Activated T-cell treated with anti-CD3 and anti-CD28 coated beads for 1 hour (primary cell): ENCODE measurements around the gene KIAA1671.

ENCODE experiments used
- DNase-seq: peaks from one replicate; pipeline ENCODE4 v3.0.0-alpha.2; 2020; ENCODE audit warnings: low read depth

The KIAA1671 gene

GRCh38 chr22:25094579-25094978 lies 142.1 kb downstream of the KIAA1671 start:
- no peak for DNase-seq

DNA sequence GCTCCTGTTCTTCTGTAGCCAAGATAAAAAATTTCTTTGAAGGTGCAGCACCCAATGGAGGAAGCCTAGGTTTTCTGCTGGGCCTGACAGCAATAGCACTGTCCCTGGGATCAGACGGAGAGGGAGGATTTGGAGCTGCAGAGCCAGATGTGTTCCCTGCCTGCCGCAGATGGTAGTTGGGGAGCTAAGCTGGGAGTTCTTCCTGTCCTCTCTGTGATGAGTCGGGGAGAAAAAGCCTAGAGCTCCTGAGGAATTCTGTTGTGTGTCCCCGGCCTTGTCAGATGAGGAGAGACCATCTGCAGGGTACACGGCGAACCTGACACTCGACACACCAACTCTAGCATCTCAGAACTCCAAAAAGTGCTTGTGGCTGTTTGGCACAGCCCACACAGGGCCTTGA lies 143.4 kb downstream of the KIAA1671 start:
- DNase-seq, result no peak

DNA sequence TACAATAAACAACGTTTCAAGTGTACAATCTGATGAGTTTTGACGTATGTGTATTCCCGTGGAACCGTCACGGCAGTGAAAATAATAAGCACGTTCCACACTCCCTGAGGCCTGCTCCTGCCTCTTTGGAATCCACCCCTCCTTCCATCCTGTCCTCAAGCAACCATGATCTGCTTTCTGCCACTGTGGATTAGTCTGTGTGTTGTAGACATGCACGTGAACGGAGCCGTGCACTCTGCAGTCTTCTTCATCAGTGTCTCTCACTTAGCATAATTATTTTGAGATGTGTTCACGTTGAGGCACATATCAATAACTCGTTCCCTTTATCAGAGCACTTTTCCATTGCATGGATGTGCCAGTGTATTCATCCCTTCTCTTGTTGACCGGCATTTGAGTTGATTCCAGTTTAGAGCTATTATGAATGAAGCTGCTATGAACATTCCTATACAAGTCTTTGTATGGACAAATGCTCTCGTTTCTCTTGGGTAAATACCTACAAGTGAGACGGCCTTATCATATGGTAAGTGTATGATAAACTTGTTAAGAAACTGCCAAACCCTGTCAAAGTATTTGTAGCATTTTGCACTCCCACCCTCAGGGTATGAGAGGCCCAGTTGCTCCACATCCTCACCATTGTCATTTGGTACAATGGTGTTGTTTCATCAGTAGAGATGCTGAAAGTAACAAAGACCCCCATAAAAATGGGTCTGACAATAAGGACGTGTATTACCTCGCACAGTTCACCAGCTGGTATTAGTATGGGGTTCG lies 144.3 kb downstream of the KIAA1671 start:
- DNase-seq, result no peak

GRCh38 chr22:25098445-25099081 lies 146.0 kb downstream of the KIAA1671 start:
- DNase-seq, result no peak

DNA sequence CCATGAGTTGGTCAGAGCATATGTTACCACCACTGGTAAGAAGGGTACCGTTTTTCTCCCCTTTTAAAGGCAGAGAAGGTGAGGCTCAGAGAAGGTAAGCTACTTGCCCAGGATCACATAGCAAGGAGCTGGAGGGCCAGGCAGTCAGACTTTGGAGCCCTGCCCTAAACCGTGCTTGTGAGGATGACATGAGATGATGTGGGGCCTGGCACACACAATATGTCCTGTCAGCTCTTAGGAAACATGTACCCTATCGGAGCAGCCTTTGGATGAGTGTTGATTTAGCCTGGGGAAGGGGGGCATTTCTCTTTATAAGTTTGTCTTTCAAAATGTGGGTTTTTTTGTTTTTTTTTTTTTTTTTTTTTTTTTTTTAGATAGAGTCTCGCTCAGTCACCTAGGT lies 146.7 kb downstream of the KIAA1671 start:
- no peak for DNase-seq

GRCh38 chr22:25100402-25100801 lies 147.9 kb downstream of the KIAA1671 start:
- no peak for DNase-seq

GRCh38 chr22:25100948-25101347 lies 148.4 kb downstream of the KIAA1671 start:
- DNase-seq, result no peak

DNA sequence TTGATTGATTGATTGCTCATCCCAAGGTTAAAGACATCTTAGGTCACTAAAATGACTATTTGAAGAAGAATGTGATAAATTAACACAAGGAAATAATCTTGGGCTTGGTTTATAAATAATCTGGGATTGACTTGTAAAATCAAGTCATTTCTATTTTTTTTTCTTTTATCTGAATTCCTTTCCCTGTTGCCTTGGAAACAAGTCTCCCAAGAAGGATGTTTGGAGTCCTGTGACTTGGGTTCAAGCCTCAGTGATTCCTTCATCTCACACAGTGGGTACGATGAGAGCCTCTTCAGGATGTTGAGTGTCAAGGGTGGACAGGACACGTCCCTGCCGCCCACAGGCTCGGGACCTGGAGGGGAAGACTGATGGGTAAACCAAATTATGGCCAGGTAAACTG lies 149.0 kb downstream of the KIAA1671 start:
- DNase-seq, result no peak

GRCh38 chr22:25101986-25102385 lies 149.5 kb downstream of the KIAA1671 start:
- DNase-seq, result no peak

DNA sequence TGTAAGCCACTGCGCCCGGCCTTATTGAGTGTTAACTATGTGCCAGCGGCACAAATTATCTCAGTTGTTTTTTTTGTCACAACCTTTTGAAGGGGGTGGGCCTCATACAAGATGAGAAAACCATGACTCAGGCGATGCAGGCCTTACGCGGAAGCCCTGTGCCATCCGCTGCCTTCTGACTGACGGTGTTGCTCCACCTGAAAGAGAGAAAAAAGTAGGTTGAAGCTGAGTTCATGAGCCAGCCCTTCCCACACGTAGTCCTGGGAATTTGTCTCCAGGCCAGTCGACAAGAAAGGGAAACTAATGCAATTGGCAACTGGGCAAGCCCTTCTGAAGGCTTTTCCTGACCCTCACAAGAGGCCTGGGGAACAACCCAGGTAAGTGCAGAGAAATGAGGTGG lies 150.2 kb downstream of the KIAA1671 start:
- no peak for DNase-seq

DNA sequence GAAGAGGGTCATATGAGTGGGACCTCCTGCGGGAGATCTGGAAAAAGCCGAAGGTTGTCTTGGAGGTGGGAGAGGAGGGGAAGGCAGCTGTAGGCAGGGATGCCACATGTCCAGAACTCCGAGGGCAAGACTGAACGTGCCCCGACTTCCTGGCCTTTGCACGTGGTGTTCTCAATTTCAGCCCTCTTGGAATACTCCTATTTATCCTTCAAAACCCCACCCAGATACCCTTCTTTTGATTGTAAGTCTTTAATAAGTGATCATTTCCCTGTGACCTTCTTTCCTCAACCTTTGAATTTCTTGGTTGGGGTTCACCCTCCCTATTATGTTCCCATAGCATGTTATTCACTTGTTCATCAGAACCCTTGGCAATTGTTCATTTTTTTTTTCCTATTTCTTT lies 151.9 kb downstream of the KIAA1671 start:
- DNase-seq, result no peak

DNA sequence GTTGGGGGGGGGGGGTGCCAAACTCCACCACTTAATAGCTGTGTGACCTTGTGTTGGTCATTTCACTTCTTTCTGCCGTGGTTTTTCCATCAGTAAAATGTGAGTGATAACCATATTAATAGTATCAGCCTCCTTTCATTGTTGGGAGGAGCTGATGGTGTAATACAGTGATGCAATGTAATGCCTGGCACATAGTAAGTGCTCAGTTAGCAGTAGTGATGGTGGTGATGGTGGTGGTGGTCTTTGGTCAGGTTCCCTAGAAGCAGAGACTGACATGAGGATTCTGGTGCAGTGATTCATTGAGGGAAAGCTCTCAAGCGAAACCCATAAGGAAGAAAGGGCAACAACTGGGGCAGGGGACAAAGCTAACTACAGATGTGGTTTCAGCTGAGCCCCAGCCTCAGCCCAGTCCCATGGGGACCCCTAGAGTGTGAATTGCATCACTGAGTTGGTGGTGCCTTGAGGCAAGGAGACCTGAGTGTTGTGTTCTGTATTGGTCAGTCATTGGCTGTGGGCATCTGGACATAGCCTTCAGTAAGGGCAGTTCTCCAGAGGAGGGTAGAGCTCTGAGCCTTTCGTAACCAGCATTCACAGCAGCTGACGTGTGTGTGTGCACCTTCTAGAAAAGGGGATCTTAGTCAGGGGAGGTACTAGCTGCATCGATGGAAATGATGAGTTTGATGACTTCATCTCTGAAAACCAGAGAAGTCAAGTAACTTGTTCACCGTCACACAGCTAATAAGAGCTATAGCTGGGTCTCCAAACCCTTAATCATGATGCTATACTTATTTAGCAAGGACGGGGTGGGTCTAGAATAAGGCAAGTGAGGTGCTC lies 153.5 kb downstream of the KIAA1671 start:
- DNase-seq, result no peak

DNA sequence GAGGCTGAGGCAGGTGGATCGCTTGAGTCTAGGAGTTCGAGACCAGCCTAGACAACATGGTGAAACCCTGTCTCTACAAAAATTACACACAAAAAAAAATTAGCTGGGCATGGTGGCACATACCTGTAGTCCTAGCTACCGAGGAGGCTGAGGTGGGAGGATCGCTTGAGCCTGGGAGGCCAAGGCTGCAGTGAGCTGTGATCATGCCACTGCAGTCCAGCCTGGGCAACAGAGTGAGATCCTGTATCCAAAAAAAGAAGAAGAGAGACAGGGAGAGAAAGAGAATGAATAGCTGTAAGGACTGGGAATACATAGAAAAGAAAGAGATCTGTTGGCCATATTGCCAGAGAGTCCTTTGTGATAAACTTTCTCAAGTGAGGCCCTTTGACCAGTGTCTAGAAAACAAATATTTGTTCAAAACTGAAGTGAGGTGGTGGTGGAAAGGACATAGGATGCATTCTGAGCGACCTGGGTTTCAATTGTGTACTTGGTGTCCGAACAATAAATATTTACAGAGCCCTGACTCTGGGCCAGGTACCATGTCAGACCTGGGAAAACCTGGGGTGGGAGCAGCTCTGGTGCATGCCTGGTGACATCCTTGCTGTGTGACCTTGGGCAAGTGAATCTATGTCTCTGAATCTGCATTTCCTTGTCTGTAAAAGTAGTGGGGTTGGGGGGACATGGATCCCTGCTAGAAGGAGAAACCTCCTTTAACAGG lies 157.5 kb downstream of the KIAA1671 start:
- DNase-seq, result no peak

DNA sequence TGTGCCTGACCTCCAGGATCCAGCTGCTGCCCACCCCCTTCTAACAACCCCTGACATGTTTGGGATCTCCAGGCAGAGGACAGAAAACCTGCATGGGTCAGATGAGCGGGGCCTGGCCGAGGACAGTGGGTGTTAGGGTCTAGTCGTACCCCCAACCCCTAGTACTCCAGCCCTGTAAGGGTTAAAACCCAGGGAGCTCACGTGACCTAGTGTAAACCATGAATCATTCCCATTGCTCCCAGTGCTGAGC lies 158.0 kb downstream of the KIAA1671 start:
- DNase-seq, result no peak

- DNase-seq, result peak; percentile 30
Observed at GRCh38 chr22:25110846-25111578, 158.5 kb downstream of the KIAA1671 start.

- no peak for DNase-seq
Observed at GRCh38 chr22:25111579-25112517, 159.3 kb downstream of the KIAA1671 start.

- DNase-seq, result no peak
Observed at GRCh38 chr22:25112538-25113253, 160.2 kb downstream of the KIAA1671 start.

GRCh38 chr22:25113316-25113721 lies 160.8 kb downstream of the KIAA1671 start:
- DNase-seq, result no peak

DNA sequence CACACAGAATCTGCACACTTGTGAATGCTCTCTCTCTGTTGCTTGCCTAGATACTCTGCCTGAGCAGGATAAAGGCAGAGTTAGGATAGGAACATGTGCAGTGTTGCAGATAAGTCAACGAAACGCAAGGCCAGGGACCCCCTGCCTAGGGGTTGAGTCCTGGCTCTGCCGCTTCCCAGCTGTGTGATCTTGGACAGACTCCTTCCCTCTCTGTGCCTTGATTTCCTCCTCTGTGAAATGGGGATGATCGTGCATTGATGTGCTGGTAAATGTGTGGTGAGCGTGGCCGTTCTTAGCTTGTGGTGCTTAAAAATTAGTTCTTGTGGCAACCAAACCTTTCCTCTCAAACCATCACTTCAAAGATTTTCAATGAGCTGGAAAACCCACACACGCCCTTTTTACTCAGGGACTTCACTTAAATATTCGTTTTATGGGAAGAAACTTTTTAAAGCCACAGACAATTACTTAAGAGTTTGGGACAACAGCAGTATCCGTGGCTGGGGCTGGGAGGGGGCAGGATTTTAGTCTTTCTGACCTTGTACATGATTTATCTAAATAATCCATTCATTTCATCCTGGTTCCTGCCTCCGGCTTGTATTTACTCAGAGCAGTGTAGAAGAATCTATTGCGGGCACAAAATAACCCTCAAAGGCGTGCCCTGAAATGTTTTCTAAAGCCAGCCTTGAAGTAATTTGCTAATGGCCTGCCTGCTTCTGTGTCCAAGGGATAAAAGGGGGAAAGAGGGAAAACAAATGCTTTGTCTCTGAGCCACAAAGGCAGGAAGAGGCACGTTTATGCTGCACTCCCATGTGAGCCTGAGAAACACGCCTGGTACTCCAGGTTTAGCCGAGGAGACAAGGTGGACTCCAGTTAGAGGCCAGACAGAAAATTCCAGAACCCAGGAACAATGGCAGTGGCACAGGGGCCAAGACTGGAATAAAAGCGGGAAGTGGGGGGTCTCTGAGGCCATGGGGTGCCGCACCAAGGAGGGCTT lies 162.2 kb downstream of the KIAA1671 start:
- no peak for DNase-seq
